Measurements from ENCODE around the gene SEMA4B. TPM values are rescaled to one million over a fixed set of nuclear protein-coding genes. Genes with fewer than 3 reads are reported as not detected.

The SEMA4B gene
- total and polyA plus RNA-seq, 9 donors: 2.1 to 9.6 (median 7.0) TPM

DNA sequence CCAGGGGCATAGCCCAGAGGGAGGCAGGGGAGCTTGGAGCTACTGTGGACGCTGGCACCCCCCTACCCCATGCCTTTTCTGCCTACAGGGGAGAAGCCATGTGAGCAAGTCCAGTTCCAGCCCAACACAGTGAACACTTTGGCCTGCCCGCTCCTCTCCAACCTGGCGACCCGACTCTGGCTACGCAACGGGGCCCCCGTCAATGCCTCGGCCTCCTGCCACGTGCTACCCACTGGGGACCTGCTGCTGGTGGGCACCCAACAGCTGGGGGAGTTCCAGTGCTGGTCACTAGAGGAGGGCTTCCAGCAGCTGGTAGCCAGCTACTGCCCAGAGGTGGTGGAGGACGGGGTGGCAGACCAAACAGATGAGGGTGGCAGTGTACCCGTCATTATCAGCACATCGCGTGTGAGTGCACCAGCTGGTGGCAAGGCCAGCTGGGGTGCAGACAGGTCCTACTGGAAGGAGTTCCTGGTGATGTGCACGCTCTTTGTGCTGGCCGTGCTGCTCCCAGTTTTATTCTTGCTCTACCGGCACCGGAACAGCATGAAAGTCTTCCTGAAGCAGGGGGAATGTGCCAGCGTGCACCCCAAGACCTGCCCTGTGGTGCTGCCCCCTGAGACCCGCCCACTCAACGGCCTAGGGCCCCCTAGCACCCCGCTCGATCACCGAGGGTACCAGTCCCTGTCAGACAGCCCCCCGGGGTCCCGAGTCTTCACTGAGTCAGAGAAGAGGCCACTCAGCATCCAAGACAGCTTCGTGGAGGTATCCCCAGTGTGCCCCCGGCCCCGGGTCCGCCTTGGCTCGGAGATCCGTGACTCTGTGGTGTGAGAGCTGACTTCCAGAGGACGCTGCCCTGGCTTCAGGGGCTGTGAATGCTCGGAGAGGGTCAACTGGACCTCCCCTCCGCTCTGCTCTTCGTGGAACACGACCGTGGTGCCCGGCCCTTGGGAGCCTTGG is 27.0 kb downstream of the SEMA4B start:
- Histone ChIP-seq H3K4me3 (ENCODE audit: low read length) (no peak overlapping the region), H3K9me3 (replicated peaks; ENCODE audit: control insufficient read depth, low read depth, low read length) (no peaks in the 10 kb centered on the region), H3K27ac (ENCODE audit: low read length) (no peak overlapping the region), H3K36me3 (ENCODE audit: control insufficient read depth, insufficient read depth, low read length) (peaks cover 62% of the 10 kb centered on the region), H3K27me3 (ENCODE audit: control insufficient read depth, insufficient read depth, low read length) (no peaks in the 10 kb centered on the region), H3K4me1 (ENCODE audit: control insufficient read depth, insufficient read depth, low read length) (peaks cover 5% of the 10 kb centered on the region)
- 88% methylated on average over 37 of the region's 38 CpGs for WGBS (ENCODE audit: insufficient coverage)
- no peak for DNase-seq

DNA sequence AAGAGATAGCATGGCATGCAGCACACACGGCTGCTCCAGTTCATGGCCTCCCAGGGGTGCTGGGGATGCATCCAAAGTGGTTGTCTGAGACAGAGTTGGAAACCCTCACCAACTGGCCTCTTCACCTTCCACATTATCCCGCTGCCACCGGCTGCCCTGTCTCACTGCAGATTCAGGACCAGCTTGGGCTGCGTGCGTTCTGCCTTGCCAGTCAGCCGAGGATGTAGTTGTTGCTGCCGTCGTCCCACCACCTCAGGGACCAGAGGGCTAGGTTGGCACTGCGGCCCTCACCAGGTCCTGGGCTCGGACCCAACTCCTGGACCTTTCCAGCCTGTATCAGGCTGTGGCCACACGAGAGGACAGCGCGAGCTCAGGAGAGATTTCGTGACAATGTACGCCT is 27.8 kb downstream of the SEMA4B start:
- no peak overlapping the region for H3K27ac ChIP-seq (ENCODE audit: low read length)
- DNase-seq: no peak
- peaks cover 7% of the 10 kb centered on the region for H3K4me1 ChIP-seq (ENCODE audit: control insufficient read depth, insufficient read depth, low read length)
- H3K9me3 ChIP-seq (replicated peaks; ENCODE audit: control insufficient read depth, low read depth, low read length): no peaks in the 10 kb centered on the region
- H3K27me3 ChIP-seq (ENCODE audit: control insufficient read depth, insufficient read depth, low read length): no peaks in the 10 kb centered on the region
- peaks cover 55% of the 10 kb centered on the region for H3K36me3 ChIP-seq (ENCODE audit: control insufficient read depth, insufficient read depth, low read length)
- no peak overlapping the region for H3K4me3 ChIP-seq (ENCODE audit: low read length)
- WGBS (ENCODE audit: insufficient coverage): 91% methylated on average over 14 of the region's 15 CpGs

DNA sequence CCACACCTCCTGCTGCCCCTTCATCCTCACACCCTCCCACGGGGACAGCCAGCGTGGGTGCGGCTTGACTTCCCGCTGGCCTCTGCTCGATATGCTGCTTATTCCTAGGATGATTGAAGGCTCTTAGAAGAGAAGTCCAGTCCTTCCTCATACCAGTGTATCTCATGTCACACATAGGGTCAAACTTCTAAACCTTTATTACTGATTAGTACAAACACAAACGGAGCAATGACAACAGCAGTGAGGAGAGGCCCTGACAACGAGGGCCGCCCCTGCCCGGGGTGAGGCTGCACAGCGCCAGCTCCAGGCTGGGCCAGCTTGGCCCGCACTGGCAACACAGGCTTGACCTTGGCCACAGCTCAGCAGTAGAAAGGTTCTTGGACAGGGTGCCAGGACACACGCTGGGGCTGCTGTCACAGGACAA is 29.0 kb downstream of the SEMA4B start:
- no peaks in the 10 kb centered on the region for H3K27me3 ChIP-seq (ENCODE audit: control insufficient read depth, insufficient read depth, low read length)
- H3K9me3 ChIP-seq (replicated peaks; ENCODE audit: control insufficient read depth, low read depth, low read length): no peaks in the 10 kb centered on the region
- no peak overlapping the region for H3K4me3 ChIP-seq (ENCODE audit: low read length)
- WGBS (ENCODE audit: insufficient coverage): 83% methylated on average over 12 of the region's 12 CpGs
- no peak for DNase-seq
- no peak overlapping the region for H3K27ac ChIP-seq (ENCODE audit: low read length)
- H3K4me1 ChIP-seq (ENCODE audit: control insufficient read depth, insufficient read depth, low read length): peaks cover 16% of the 10 kb centered on the region
- H3K36me3 ChIP-seq (ENCODE audit: control insufficient read depth, insufficient read depth, low read length): peaks cover 46% of the 10 kb centered on the region

DNA sequence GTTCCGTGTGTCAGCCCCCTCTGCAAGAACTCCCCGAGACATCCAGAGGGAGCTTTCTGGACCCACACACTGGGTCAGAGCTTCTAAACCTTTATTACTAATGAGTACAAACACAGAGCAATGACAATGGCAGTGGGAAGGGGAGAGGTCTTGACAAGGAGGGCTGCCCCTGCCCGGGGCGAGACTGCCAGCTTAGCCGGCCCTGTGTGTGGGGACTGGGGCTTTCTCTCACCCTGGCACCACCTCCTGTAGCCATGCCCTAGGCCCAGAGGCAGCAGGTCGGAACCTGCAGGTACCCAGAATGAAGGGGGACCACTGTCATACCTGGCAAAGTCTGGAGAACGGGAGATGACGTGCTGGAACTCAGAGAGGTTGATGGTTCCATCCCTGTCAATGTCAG is 29.5 kb downstream of the SEMA4B start:
- Histone ChIP-seq H3K27ac (ENCODE audit: low read length) (no peak overlapping the region), H3K4me3 (ENCODE audit: low read length) (no peak overlapping the region), H3K4me1 (ENCODE audit: control insufficient read depth, insufficient read depth, low read length) (peaks cover 16% of the 10 kb centered on the region), H3K9me3 (replicated peaks; ENCODE audit: control insufficient read depth, low read depth, low read length) (no peaks in the 10 kb centered on the region), H3K36me3 (ENCODE audit: control insufficient read depth, insufficient read depth, low read length) (peaks cover 41% of the 10 kb centered on the region), H3K27me3 (ENCODE audit: control insufficient read depth, insufficient read depth, low read length) (no peaks in the 10 kb centered on the region)
- 89% methylated on average over 3 of the region's 8 CpGs for WGBS (ENCODE audit: insufficient coverage)
- no peak for DNase-seq

DNA sequence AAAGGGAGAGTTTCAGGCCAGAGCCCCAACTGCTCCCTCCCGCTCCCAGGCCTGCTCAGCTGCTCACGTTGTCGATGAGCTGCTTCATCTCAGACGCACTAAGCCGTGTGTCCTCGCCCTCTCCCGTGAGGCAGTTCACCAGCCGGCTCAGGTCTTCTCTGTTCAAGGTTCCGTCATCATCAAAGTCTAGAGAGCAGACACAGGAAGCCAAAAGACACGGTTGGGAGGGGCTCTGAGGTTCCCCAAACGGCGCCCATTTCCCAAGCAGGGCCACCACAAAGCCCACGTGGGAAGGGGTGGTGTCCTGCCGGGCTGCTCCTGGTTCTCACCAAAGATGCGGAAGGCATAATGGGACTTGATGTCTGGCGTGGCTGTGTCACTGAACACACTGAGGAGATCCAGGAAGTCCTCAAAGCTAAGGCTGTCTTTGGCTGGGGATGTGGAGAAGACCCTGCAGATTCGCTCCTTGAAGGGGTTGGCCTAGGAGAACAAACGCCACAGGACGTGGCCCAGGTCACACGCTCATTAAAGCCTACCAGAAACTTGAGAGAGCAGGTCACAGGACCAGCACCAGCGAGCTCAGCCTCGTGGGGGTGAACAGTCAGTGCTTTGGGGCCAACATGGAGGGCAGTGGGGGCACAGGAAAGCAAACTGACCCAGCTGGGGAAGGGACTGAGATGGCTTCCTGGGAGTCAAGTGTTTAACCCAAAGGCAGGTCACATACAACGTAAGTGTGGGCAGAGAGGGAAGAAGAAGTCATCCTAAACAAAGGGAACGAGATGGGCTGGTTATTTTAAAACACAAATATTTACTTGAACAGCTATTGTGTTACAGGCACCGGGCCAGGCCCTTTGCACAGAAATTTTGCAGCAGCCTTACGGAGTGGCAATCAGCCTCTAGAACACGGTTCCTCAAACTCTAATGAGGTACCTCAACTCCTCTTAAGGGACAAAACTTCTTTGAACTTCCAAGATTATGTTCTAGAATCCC is 30.2 kb downstream of the SEMA4B start:
- no peaks in the 10 kb centered on the region for H3K27me3 ChIP-seq (ENCODE audit: control insufficient read depth, insufficient read depth, low read length)
- peaks cover 38% of the 10 kb centered on the region for H3K36me3 ChIP-seq (ENCODE audit: control insufficient read depth, insufficient read depth, low read length)
- 66% methylated on average over 19 of the region's 27 CpGs for WGBS (ENCODE audit: insufficient coverage)
- H3K9me3 ChIP-seq (replicated peaks; ENCODE audit: control insufficient read depth, low read depth, low read length): no peaks in the 10 kb centered on the region
- no peak overlapping the region for H3K4me3 ChIP-seq (ENCODE audit: low read length)
- H3K27ac ChIP-seq (ENCODE audit: low read length): no peak overlapping the region
- peaks cover 16% of the 10 kb centered on the region for H3K4me1 ChIP-seq (ENCODE audit: control insufficient read depth, insufficient read depth, low read length)
- DNase-seq: peak; percentile 21

DNA sequence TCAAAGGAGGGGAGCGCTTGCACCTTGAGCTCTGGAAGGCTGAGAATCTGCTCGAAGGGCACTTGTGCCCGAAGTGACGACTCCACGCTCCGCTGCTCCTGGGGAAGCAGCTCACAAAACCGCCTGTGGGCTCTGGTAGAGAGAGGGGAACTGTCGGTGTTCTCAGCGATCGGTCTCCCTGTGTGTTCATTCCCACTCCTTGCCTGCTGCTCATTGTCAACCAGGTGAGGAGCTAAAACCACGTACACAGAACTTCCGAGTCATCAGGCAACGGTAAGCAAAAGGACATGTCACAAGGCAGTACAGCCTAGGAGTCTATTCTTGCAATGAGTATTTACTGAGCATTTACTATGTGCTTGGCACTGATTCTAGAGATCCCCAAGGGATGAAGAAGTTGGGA is 31.1 kb downstream of the SEMA4B start:
- Histone ChIP-seq H3K36me3 (ENCODE audit: control insufficient read depth, insufficient read depth, low read length) (peaks cover 38% of the 10 kb centered on the region), H3K27me3 (ENCODE audit: control insufficient read depth, insufficient read depth, low read length) (no peaks in the 10 kb centered on the region), H3K27ac (ENCODE audit: low read length) (no peak overlapping the region), H3K9me3 (replicated peaks; ENCODE audit: control insufficient read depth, low read depth, low read length) (no peaks in the 10 kb centered on the region), H3K4me1 (ENCODE audit: control insufficient read depth, insufficient read depth, low read length) (peaks cover 16% of the 10 kb centered on the region), H3K4me3 (ENCODE audit: low read length) (no peak overlapping the region)
- DNase-seq: no peak
- 83% methylated on average over 12 of the region's 13 CpGs for WGBS (ENCODE audit: insufficient coverage)

DNA sequence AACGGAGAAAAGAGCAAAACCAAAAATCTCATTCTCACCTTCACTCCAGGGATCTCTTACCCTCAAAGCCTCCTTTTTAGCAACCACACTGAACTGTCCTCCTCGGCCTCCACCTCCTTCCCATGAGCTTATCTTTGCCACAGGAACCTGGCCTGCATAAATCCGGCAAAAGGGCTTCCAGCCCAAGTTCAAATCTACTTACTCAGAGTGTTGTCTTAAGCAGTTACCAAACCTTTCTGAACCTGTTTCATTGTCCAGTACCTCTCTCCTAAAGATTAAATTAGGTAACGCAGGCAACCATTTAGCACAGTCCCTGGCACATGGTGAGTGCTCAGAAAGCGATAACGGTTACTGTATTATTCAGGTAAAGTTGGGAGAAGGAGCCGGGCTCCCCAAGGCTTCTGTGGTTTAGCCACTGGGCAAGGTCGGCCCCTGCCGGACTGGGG is 31.8 kb downstream of the SEMA4B start:
- DNase-seq: no peak
- Histone ChIP-seq H3K27me3 (ENCODE audit: control insufficient read depth, insufficient read depth, low read length) (no peaks in the 10 kb centered on the region), H3K9me3 (replicated peaks; ENCODE audit: control insufficient read depth, low read depth, low read length) (no peaks in the 10 kb centered on the region), H3K27ac (ENCODE audit: low read length) (peak overlapping the region; percentile 82), H3K36me3 (ENCODE audit: control insufficient read depth, insufficient read depth, low read length) (peaks cover 31% of the 10 kb centered on the region), H3K4me1 (ENCODE audit: control insufficient read depth, insufficient read depth, low read length) (peaks cover 16% of the 10 kb centered on the region), H3K4me3 (ENCODE audit: low read length) (peak overlapping the region; percentile 89)
- WGBS (ENCODE audit: insufficient coverage): 16% methylated on average over 8 of the region's 9 CpGs

DNA sequence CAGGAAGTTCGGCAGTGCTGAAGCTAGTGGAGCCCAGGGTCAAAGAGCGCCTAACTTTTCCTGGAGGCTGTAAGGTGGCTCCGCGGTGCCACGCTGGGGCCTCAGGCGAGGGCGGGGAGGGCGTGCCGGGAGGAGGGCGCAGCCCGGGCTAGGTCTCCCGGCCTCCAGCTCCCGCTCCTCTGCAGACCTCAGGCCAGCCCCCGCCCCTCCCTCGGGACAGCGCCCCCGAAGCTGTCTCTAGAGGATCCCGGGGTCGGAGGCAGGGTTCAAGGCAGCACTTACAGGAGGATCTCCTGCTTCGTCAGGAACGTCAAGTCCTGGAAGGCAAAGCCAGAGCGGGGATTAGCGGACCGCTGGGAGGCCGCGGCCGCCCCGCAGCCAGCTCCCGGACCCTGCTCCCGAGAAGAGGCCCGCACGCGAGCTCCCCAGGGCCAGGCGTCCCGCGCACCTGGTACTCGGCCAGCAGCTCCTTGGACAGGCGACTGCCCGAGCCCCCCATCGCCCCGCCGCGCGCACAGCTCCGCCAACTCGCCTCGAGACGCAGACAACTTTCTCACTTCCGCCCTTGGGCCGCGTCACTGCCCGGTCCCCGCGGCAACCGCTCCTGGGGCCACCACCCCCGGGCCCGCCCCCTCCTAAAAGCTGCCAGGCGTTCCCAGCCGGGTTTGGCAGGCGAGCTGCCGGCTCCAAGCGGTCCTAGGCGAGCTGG is 32.4 kb downstream of the SEMA4B start, which contains the start of gene CIB1:
Gene CIB1, minus strand, starts transcription at position 555 of the 709 bp plus-strand sequence. Its CDS starts 56 bp downstream, at position 499.
- DNase-seq: peak; percentile 99
- Histone ChIP-seq H3K27ac (ENCODE audit: low read length) (peak within 1 kb of the TSS; percentile 86), H3K4me1 (ENCODE audit: control insufficient read depth, insufficient read depth, low read length) (peaks cover 16% of the 10 kb centered on the region), H3K36me3 (ENCODE audit: control insufficient read depth, insufficient read depth, low read length) (peaks cover 29% of the 10 kb centered on the region), H3K4me3 (ENCODE audit: low read length) (peak within 1 kb of the TSS; percentile 89), H3K27me3 (ENCODE audit: control insufficient read depth, insufficient read depth, low read length) (no peaks in the 10 kb centered on the region), H3K9me3 (replicated peaks; ENCODE audit: control insufficient read depth, low read depth, low read length) (no peaks in the 10 kb centered on the region)
- WGBS (ENCODE audit: insufficient coverage): under 1% methylated on average over 63 of the region's 63 CpGs

DNA sequence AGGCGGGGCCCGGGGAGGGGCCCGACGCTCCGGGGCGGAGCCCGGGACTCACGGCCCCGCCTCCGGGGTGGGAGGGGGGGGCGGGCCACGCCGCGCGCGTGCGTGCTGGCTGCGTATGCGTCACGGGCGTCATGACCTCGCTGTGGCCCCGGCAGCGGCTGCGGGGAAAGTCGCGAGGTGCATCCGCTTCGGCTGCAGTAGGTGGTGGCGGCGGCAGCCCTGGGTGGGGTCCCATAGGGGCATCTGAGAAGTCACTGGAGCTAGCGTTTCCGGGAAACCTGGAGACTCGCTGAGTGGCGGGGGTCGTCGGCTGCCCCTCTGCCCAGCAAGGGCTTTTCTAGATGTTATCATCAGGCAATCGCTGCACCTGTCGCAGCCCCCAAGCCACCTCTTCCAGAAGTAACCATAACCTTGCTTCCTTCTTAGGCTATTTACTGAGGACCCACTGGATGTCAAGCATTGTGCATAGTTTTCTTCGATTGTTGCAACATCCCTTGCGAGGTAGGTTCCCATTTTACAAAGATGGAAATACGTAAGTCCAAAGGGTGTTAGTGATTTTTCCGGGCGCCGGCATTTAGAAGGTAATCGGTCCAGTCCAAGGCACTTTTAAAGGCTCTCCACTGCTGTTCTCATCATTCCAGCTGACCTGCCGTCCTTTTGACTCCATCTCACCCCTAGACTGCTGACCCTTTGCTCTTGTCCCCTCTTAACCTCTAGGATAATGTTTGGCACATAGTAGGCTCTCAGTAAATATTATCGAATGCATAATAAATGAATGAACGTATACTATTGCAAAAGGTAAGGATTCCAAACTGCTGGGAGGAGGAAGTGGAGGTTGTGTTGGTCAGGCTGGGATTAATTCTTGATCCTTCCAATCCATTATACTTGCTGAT is 33.2 kb downstream of the SEMA4B start, which contains the start of gene GDPGP1:
Gene GDPGP1, plus strand, starts transcription at position 114 of the 893 bp plus-strand sequence. CDS start 6,700 bp downstream, outside the sequence.
- 3% methylated on average over 40 of the region's 49 CpGs for WGBS (ENCODE audit: insufficient coverage)
- Histone ChIP-seq H3K4me1 (ENCODE audit: control insufficient read depth, insufficient read depth, low read length) (peaks cover 16% of the 10 kb centered on the region), H3K4me3 (ENCODE audit: low read length) (peak within 1 kb of the TSS; percentile 89), H3K9me3 (replicated peaks; ENCODE audit: control insufficient read depth, low read depth, low read length) (no peaks in the 10 kb centered on the region), H3K27me3 (ENCODE audit: control insufficient read depth, insufficient read depth, low read length) (no peaks in the 10 kb centered on the region), H3K27ac (ENCODE audit: low read length) (peak within 1 kb of the TSS; percentile 86), H3K36me3 (ENCODE audit: control insufficient read depth, insufficient read depth, low read length) (peaks cover 25% of the 10 kb centered on the region)
- DNase-seq: peak; percentile 52

All from muscle of leg (tissue), 11 donors.